HAP-1 (cell line): ENCODE data around the gene RUVBL1.
"Not testable (repeated sequence)": the region's sequence is repeated elsewhere in the genome, so short reads cannot be mapped to it uniquely, and the experiment has no call there.

Source experiments
- DNase-seq, 2 experiments: peaks; one replicate each; pipeline ENCODE4 v3.0.0-alpha.2; 2016 to 2020; ENCODE audit warnings: low spot score in 2 of 2
- H3K27me3 ChIP-seq: fragments of 250-450 bp; sonication (Bioruptor Pico); 2 replicates; pipeline ENCODE4 v1.5.1; 2020; ENCODE audit warnings: low read depth, mild to moderate bottlenecking, moderate library complexity
- H3K36me3 ChIP-seq: fragments of 250-450 bp; sonication (Bioruptor Pico); replicated peaks from 2 replicates; pipeline ENCODE4 v1.5.1; 2020; ENCODE audit warnings: mild to moderate bottlenecking
- H3K4me1 ChIP-seq: fragments of 250-450 bp; sonication (Bioruptor Pico); 2 replicates; pipeline ENCODE4 v1.5.1; 2020; ENCODE audit warnings: mild to moderate bottlenecking
- H3K4me3 ChIP-seq: fragments of 250-450 bp; sonication (Bioruptor Pico); 2 replicates; pipeline ENCODE4 v1.5.1; 2020; ENCODE audit warnings: mild to moderate bottlenecking, moderate library complexity
- H3K9me3 ChIP-seq: fragments of 250-450 bp; sonication (Bioruptor Pico); 2 replicates; pipeline ENCODE4 v1.5.1; 2020; ENCODE audit warnings: mild to moderate bottlenecking, moderate library complexity
- in situ Hi-C: fragments of 300-500 bp; cut with MboI; formaldehyde crosslinking; loops from 3 replicates; pipeline ENCODE4 v1.14.3; 2020; ENCODE audit warnings: low sequenced_read_pairs, inconsistent platforms, mixed read lengths

Gene RUVBL1

DNA sequence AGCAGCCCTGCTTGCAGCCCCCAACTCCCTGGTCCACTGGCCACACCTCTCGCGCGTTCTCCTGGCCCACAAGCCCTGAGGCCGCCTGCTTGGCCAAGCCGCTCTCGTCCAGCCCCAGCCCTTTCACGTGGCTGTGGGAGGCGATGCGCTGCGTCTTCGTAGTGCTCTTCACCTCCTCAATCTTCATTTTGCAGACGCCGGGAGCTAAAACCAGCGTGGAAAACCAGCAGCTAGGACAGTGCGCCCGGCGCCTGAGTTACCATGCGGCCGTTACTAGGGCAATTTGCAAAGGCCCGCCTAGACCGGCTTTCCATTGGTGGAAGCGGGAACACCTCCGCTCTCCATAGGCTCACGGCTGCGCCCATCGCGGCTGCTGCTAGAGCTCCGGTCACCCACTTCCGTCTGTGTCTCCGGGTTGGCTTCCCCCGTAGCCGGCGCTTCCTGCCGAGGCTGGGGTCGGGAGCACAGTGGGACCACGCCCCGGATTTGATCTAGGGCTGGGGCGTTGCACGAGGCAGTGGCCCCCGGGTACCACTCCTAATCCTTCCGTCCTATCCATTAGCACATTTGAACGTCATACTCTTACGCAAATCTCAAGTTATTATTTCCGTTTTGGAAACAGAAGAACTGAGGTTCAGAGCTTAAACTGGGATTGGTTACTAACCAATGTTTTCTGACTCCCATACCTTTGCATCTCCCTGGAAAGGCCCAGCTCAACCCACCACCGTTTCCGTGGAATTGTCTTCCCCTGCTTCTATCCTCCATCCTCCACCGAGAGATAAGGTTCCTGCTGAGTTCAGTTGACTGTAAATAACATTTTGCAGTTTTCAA lies at the start of gene RUVBL1:
Gene RUVBL1 (minus strand): TSS at position 275 of the 831 bp plus-strand sequence. CDS start 88 bp downstream, at position 187.
- peaks cover 15% of the 10 kb centered on the region for H3K36me3 ChIP-seq
- DNase-seq, result peak; percentile 98
- peaks cover 8% of the 10 kb centered on the region for H3K4me1 ChIP-seq
- no peaks in the 10 kb centered on the region for H3K27me3 ChIP-seq
- H3K9me3 ChIP-seq, result no peaks in the 10 kb centered on the region
- peak within 1 kb of the TSS; percentile 97 for H3K4me3 ChIP-seq
- in situ Hi-C loops, result no loop called here

DNA sequence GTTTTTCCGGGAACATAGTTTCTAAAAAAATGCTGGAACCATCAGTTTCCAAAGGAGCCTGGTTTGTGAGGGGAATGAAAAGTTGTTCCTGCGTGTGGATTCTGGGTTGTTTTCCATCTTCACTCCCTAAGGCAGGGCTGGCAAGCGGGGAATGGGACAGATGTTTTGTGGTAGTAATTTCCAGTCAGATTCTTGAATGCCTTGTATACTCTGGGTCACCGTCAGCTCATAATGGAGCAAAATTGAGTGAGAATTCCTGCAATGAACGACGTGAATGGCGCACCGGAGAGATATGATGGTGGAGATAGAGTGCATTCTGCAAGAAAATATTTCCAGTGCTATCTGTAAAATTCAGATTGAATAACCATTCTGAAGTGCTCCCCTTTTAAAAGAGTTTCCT lies 49.6 kb upstream of the RUVBL1 start:
- no peak overlapping the region for H3K4me3 ChIP-seq
- H3K36me3 ChIP-seq, result no peaks in the 10 kb centered on the region; the same call in 1 of the 2 replicates
- no peaks in the 10 kb centered on the region for H3K9me3 ChIP-seq
- H3K27me3 ChIP-seq, result no peaks in the 10 kb centered on the region
- peaks cover 9% of the 10 kb centered on the region for H3K4me1 ChIP-seq
- no peak for DNase-seq
- in situ Hi-C loops, result no loop called here

GRCh38 chr3:128170866-128171516 lies 47.4 kb upstream of the RUVBL1 start:
- no peak overlapping the region for H3K4me3 ChIP-seq
- H3K4me1 ChIP-seq, result no peaks in the 10 kb centered on the region; the same call in 1 of the 2 replicates
- no peaks in the 10 kb centered on the region; the same call in 1 of the 2 replicates for H3K36me3 ChIP-seq
- in situ Hi-C loops, result no loop called here
- DNase-seq, result peak; percentile 62 to 76
- H3K27me3 ChIP-seq, result no peaks in the 10 kb centered on the region
- H3K9me3 ChIP-seq, result no peaks in the 10 kb centered on the region

DNA sequence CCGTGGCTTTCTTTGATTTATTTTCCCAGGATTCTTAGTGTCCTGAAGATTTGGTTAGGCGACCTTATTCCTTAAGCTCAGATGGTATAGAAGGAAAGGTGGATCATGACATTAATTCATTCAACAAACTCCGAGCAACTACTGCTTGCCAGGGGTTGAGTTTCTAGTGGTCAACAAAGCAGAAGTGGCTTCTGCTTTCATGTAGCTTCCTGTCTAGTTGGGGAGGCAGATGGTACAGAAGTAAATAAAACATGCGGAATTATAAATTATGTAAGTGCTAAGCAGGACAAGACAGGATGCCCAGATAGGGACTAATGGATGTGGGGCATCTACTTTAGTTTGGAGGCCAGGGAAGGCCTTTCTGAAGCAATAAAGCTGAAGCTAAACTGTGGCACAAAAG lies 45.2 kb upstream of the RUVBL1 start:
- DNase-seq, result no peak
- H3K36me3 ChIP-seq, result no peaks in the 10 kb centered on the region; the same call in 1 of the 2 replicates
- no peaks in the 10 kb centered on the region; the same call in 1 of the 2 replicates for H3K4me1 ChIP-seq
- H3K4me3 ChIP-seq, result no peak overlapping the region
- H3K9me3 ChIP-seq, result no peaks in the 10 kb centered on the region
- no peaks in the 10 kb centered on the region for H3K27me3 ChIP-seq
- in situ Hi-C loops, result no loop called here

GRCh38 chr3:128167973-128168674 lies 44.5 kb upstream of the RUVBL1 start:
- no peak for DNase-seq
- Histone ChIP-seq H3K9me3 (no peaks in the 10 kb centered on the region), H3K36me3 (no peaks in the 10 kb centered on the region; the same call in 1 of the 2 replicates), H3K4me1 (no peaks in the 10 kb centered on the region; the same call in 1 of the 2 replicates), H3K4me3 (no peak overlapping the region), H3K27me3 (no peaks in the 10 kb centered on the region)
- in situ Hi-C loops, result no loop called here

- H3K9me3 ChIP-seq, result no peaks in the 10 kb centered on the region
- H3K36me3 ChIP-seq, result no peaks in the 10 kb centered on the region; the same call in 1 of the 2 replicates
- no peaks in the 10 kb centered on the region; the same call in 1 of the 2 replicates for H3K4me1 ChIP-seq
- no peak for DNase-seq
- no peaks in the 10 kb centered on the region for H3K27me3 ChIP-seq
- no peak overlapping the region for H3K4me3 ChIP-seq
- in situ Hi-C loops, result no loop called here
Observed at GRCh38 chr3:128167646-128167972, 44.0 kb upstream of the RUVBL1 start.

DNA sequence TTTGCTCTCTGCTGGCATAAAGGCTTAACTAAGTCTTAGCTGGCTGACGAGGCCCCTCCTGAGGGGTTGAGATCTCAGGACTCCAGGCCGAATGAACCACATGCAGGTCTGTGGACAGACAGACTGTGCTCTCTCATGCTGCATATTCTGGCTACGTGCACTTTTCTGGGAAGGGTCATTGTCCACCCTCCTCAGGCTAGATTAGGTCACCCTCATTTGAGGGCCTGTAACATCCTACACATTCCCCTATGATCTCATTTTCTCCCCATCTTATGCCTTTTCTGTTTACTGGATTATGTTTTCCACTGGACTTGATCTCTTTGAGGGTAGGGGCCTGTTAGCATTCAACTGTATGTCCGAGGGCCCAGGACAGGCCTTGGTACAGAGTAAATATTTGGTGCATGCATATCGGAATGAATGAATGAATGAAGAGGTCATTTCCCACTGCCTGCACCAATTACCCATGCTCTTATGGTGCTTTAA lies 43.4 kb upstream of the RUVBL1 start:
- Histone ChIP-seq H3K4me1 (no peaks in the 10 kb centered on the region; the same call in 1 of the 2 replicates), H3K9me3 (no peaks in the 10 kb centered on the region), H3K27me3 (no peaks in the 10 kb centered on the region), H3K4me3 (no peak overlapping the region), H3K36me3 (no peaks in the 10 kb centered on the region; the same call in 1 of the 2 replicates)
- no peak for DNase-seq
- in situ Hi-C loops, result no loop called here

DNA sequence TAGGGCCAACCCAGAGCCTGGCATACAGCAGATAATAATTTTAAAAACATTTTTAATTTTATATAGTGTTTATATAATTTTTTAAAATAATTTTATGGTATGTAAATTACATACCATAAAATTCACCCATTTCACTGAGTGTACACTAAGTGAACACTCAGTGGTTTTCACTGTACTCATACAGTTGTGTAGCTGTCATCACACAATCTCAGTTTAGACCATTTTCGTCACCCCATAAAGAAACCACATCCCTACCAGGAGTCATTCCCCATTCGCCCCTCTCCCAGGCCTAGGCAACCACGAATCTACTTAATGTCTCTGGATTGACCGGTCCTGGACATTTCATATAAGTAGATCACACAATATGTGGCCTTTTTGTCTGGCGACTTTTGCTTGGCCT lies 39.8 kb upstream of the RUVBL1 start:
- no peaks in the 10 kb centered on the region for H3K27me3 ChIP-seq
- H3K36me3 ChIP-seq, result no peaks in the 10 kb centered on the region
- no peak for DNase-seq
- in situ Hi-C loops, result no loop called here
- H3K4me3 ChIP-seq, result no peak overlapping the region
- H3K4me1 ChIP-seq, result no peaks in the 10 kb centered on the region; the same call in 1 of the 2 replicates
- no peaks in the 10 kb centered on the region for H3K9me3 ChIP-seq

DNA sequence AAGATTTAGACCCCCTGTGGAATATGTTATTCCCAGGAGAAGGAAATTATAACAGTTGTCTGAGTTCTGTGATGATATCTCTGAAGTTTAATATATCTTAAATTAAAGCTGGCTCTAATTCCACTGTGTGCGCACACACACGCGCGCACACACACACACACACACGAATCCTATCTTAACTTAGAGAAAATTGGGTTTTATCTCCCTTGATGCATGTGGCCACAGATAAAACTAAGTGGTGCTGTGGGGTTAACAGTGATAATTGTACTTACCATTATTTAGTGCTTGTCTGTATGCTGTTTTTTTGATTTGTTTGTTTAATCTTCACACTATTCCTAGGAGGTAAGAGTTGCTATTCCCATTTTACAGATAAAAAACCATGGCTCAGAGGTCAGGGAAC lies 37.0 kb upstream of the RUVBL1 start:
- Histone ChIP-seq H3K4me3 (no peak overlapping the region), H3K4me1 (no peaks in the 10 kb centered on the region), H3K27me3 (no peaks in the 10 kb centered on the region), H3K9me3 (no peaks in the 10 kb centered on the region), H3K36me3 (no peaks in the 10 kb centered on the region; the same call in 1 of the 2 replicates)
- in situ Hi-C loops, result no loop called here
- DNase-seq, result no peak

- in situ Hi-C loops, result no loop called here
- H3K4me1 ChIP-seq, result no peaks in the 10 kb centered on the region
- DNase-seq, result no peak
- H3K4me3 ChIP-seq, result no peak overlapping the region
- no peaks in the 10 kb centered on the region; the same call in 1 of the 2 replicates for H3K36me3 ChIP-seq
- H3K9me3 ChIP-seq, result no peaks in the 10 kb centered on the region
- H3K27me3 ChIP-seq, result no peaks in the 10 kb centered on the region
Observed at GRCh38 chr3:128155616-128156360, 32.2 kb upstream of the RUVBL1 start.

DNA sequence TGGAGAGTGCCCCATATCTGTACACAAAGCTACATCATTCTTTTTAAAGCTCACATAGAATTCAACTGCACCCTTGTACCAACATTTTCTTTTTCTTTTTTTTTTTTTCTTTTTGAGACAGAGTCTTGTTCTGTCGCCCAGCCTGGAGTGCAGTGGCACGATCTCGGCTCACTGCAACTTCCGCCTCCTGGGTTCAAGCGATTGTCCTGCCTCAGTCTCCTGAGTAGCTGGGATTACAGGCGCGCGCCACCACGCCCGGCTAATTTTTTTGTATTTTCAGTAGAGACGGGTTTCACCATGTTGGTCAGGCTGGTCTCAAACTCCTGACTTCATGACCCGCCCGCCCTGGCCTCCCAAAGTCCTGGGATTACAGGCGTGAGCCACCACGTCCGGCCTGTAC lies 30.7 kb upstream of the RUVBL1 start:
- in situ Hi-C loops, H3K27me3 ChIP-seq, H3K36me3 ChIP-seq, DNase-seq, H3K9me3 ChIP-seq, H3K4me1 ChIP-seq: not testable (repeated sequence)
- peak overlapping the region; percentile 83 for H3K4me3 ChIP-seq

DNA sequence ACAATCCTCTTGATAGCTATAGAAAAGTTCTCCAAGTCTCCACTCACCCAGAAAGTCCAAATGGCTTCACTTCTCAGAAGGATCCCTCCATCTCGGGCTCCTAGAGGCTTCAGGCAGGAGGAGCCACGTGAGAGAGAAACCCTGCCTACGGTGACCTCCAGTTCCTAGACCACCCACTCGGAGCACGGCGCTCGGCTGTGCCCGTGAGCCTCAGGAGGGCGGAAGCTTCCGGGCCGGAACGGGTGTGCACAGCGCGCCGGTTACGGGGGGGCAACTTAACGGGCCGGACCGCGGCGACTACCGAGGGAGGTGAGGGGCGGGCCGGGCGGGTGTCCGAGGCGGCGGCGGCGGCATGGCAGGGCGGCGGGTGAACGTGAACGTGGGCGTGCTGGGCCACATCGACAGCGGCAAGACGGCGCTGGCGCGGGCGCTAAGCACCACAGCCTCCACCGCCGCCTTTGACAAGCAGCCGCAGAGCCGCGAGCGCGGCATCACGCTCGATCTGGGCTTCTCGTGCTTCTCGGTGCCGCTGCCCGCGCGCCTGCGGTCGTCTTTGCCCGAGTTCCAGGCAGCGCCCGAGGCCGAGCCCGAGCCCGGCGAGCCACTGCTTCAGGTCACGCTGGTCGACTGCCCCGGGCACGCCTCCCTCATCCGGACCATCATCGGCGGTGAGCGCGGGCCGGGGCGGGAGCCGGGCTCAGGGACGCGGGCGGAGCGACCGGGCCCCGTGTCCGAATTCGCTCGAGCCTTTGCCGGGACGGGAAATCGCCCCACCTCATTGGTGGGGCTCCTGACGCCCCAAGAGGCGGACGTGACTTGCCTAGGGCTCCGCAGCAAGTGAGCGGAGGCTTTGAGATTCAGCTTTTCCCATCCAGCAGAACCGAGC lies 29.8 kb upstream of the RUVBL1 start, which contains the start of gene EEFSEC:
Gene EEFSEC (plus strand): TSS at position 326 of the 886 bp plus-strand sequence. CDS start 27 bp downstream, at position 353.
- no peaks in the 10 kb centered on the region; the same call in 1 of the 2 replicates for H3K36me3 ChIP-seq
- peak within 1 kb of the TSS; percentile 83 for H3K4me3 ChIP-seq
- DNase-seq, result peak; percentile 64 to 89
- in situ Hi-C loops, result no loop called here
- no peaks in the 10 kb centered on the region for H3K4me1 ChIP-seq
- no peaks in the 10 kb centered on the region for H3K27me3 ChIP-seq
- no peaks in the 10 kb centered on the region for H3K9me3 ChIP-seq
